Motor neuron (in vitro differentiated cells): Measurements from ENCODE around the gene PPFIA4. TPM values are rescaled to one million over a fixed set of nuclear protein-coding genes. Genes with fewer than 3 reads are reported as not detected.

Experiments
- ATAC-seq, 8 experiments: fragments of 200-7000 bp; cut with Tn5 transposase; replicated peaks in 6 of 8; 2 replicates each; pipeline ENCODE4 v1.8.0; 2021; ENCODE audit warnings: mild to moderate bottlenecking in 8 of 8, moderate library complexity in 8 of 8
- H3K27ac ChIP-seq, 2 donors: fragments of 250-450 bp; sonication (Bioruptor Pico); 2 replicates each; pipeline ENCODE4 v1.9.0; 2021; ENCODE audit warnings: antibody characterized with exemption in 2 of 2, mild to moderate bottlenecking in 2 of 2, moderate library complexity in 1 of 2
- H3K4me1 ChIP-seq, 2 donors: fragments of 250-450 bp; sonication (Bioruptor Pico); replicated peaks in 1 of 2; 2 replicates each; pipeline ENCODE4 v1.6.1; 2021; ENCODE audit warnings: antibody characterized with exemption in 2 of 2, mild to moderate bottlenecking in 2 of 2, moderate library complexity in 1 of 2
- H3K4me3 ChIP-seq, 5 donors: fragments of 250-450 bp; sonication (Bioruptor Pico); 2 replicates each; pipeline ENCODE4 v1.9.0; 2021; ENCODE audit warnings: antibody characterized with exemption in 5 of 5, mild to moderate bottlenecking in 5 of 5, moderate library complexity in 4 of 5
- WGBS, 10 experiments: fragments of 450-650 bp; shearing (Covaris generic); methylation state at CpG; one replicate each; pipeline ENCODE4 v1.0.0; 2022; 5-methylcytosine and 5-hydroxymethylcytosine counted together
- in situ Hi-C, 9 experiments: fragments of 400-800 bp; cut with MboI; loops; one replicate each; pipeline ENCODE4 v1.15.0; 2021; ENCODE audit warnings: low sequenced_read_pairs in 9 of 9, low pct_unique_long_range_greater_than_20kb in 2 of 9; ENCODE audit not compliant: unreplicated experiment in 9 of 9
- total RNA-seq, 8 experiments: library from RNA; unstranded; fragments of 300-600 nt; gene quantifications; 2 replicates each; pipeline versions ENCODE4 v1.2.3 to v1.2.4, GENCODE V29; 2022

PPFIA4 gene
- total RNA-seq, 8 experiments from 2014 or later, result 1.5 to 34.3 (median 10.7) TPM

DNA sequence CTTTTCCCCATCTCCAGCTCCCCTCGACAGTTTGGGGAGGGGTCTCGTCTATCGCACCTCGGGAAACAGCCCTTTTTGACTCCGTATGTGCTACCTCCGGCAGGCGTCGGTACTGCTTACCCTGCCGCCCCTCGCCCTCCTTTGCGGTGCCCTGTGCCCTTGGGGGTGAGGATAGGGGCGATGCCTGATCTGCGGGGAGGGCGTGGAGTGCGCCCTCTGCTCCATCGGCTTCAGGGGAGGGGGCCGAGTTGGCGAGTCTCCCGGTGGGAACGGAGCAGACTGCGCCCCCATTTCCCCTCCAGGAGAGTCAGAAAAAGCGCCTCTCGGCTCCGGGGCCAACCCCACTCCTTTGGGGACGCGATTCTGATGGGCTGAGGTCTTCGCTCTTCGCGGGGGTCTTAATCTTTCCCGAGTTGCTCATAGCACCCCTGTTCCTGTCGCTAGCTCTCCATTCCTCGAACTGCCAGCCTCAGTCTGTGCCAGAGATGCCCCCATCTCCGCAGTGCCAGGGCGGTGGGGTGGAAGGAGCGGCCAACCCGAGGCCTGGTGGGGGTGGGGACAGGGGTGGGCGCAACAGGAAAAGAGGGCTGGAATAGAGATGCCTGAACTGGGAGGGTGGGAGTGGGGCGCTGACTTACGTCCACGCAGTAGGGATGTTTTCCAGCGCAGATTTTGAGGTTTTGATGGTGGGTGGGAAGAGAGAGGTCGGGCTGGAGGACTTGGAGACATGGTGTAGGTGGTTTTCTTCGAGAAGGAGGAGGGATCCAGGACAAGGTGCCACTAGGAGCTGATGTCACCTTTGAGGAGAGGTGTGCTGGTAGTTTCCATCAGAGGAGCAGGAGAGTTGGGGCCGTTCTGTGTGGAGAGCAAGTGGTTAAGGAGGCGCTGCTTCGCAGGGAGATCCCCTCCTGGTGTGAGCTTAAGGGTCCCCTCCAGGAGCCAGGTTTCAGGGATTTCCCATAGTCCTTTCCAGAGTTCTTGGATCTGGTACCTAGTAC, 674 bp downstream of the PPFIA4 start:
- Histone ChIP-seq H3K27ac (peak overlapping the region in 1 of 2 donors; percentile 21), H3K4me3 (peak overlapping the region; percentile 49 to 68 (median 56)), H3K4me1 (peaks cover 25 to 27% of the 10 kb centered on the region in 2 donors)
- peak; percentile 14 to 56 (median 44) for ATAC-seq
- in situ Hi-C loops, result loop anchor here in 4 of 9 experiments (25.0 kb wide), 1 partner anchor 185 kb away; no protein-coding TSS in a partner anchor
- WGBS, 10 experiments, result 8 to 60% (median 21%) methylated on average over 1 to 27 of the region's 46 CpGs; no CpG with 5 or more reads in 4 of the 10 experiments

DNA sequence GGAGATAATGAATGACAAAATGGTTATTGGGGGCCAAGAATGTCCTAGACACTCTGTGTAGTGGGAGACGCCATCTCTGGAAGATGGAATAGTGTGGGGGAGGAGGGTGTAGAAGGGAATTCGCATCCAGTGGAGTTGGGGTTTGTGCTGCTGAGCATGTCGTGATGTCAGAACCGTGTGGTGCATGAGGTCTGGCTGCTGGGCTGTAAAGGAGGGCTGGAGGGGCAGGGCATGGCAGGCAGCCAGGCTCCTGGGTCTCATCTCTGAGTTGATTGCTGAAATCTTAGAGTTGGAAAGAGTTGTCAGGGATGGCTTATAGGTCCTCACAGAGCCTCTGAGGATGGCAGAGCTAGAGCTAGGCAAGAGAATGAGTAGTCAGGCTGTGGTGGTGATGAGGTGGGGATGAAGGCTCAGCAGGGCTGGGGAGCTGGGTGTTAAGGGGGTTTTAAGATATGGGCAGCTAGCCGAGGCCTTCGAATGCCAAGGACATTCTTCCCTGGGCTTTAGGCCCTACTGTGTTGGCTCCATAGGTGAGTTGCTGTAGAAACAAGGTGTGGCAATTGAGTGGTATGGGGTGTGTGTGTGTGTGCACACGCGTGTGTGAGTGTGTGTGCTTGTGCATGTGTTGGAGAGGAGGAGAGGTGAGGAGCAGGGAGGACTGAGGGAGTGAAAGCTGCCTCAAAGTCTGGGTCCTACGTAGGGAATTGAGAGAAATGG, 1.9 kb downstream of the PPFIA4 start:
- Histone ChIP-seq H3K4me1 (peaks cover 25 to 27% of the 10 kb centered on the region in 2 donors), H3K27ac (peak overlapping the region in 1 of 2 donors; percentile 25), H3K4me3 (peak overlapping the region in 3 of 5 donors; percentile 53 to 63 (median 56))
- in situ Hi-C loops, result loop anchor here in 4 of 9 experiments (25.0 kb wide), 1 partner anchor 184 kb away; no protein-coding TSS in a partner anchor
- 56 to 100% (median 80%) methylated on average over 1 to 6 of the region's 9 CpGs; no CpG with 5 or more reads in 3 of the 10 experiments for WGBS, 10 experiments
- peak in 5 of 8 experiments; percentile 1 to 3 (median 2) for ATAC-seq

DNA sequence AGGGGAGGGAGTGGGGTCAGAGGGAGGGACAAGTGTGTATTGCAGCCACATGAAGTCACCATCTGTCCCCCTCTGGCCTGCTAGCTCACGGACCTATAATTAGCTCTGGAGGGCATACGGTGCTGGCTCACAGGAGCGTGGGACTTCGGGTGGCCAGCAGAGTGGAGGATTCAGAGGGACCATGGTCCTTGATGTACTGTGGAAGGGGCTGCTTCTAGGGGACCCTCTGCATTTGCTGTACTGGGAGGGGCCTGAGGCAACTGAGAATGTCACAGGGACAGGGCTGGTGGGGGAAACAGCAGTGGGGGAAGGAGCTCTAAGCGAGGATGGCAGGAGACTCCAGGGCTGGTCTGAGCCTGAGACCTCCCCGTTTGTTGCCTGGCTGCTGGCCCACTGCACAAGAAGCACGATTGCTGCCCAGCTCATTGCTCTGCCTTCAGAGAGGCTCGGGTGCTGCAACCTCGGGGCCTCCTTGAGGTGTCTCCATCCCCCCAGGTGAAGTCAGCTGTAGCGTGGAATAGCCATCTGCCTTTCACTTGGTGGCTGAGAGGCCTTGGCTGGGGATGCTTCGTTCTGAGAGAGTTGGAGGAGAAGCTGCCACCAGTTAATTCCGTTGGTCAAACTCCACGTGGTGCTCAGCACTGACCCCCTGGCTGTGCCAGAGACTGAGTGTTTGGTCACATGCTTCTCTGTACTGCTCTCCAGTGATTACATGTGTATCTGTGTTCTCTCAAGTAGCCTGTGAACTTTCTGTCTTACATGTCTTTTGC, 2.7 kb downstream of the PPFIA4 start:
- H3K4me3 ChIP-seq, result peak overlapping the region in 2 of 5 donors; percentile 3 to 56
- H3K27ac ChIP-seq, result peak overlapping the region; percentile 65 to 75
- H3K4me1 ChIP-seq, result peaks cover 25 to 27% of the 10 kb centered on the region in 2 donors
- peak in 5 of 8 experiments; percentile 70 to 78 (median 73) for ATAC-seq
- 38 to 70% (median 59%) methylated on average over 1 to 9 of the region's 13 CpGs; no CpG with 5 or more reads in 5 of the 10 experiments for WGBS, 10 experiments
- in situ Hi-C loops, result loop anchor here in 4 of 9 experiments (25.0 kb wide), 1 partner anchor 183 kb away; no protein-coding TSS in a partner anchor

DNA sequence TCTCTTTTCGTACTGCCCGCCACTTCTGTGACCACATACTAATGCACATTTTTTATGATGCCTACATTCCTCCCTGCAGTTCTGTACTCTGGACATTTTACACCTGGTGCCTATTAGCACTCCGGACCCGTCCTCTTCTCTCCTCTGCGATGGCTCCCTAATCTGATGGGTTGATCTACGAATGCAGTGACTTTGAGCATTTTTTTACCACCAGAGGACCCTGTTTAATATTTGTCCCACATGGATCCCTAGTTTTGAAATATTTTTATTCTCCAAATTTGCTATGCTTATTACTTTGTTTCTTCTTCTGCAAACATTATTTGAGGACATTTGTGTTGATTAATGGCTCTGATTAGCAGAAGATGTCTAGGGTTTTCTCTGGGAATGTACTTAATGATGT, 5.2 kb downstream of the PPFIA4 start:
- ATAC-seq, result no peak
- WGBS, 10 experiments, result 31 to 100% (median 81%) methylated on average over 2 to 6 of the region's 6 CpGs
- Histone ChIP-seq H3K4me3 (no peak overlapping the region), H3K27ac (no peak overlapping the region), H3K4me1 (peaks cover 32% of the 10 kb centered on the region in 2 donors)
- in situ Hi-C loops, result loop anchor here in 8 of 9 experiments (10.0 to 25.0 kb wide), 2 partner anchors 181 to 183 kb away; no protein-coding TSS in a partner anchor

DNA sequence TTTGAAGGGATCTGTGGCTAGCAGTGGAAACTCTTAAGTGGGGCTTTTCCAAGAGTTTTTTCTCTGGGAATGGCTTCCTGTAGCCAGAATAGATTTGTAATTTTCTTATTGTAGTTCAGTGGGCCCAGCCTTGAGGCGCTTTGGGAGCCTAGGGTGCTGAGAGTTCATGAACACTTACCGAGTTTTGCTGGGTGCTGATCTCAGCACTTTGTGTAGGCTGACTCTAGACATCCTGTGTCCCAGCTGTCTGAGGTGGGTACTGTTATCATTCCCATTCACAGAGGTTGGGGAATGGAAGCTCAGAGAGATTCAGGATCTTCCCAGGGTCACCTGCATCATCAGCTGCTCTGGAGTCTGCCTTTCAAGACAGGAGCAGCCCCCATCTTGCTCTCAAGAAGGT, 7.0 kb downstream of the PPFIA4 start:
- in situ Hi-C loops, result loop anchor here in 8 of 9 experiments (10.0 to 25.0 kb wide), 2 partner anchors 179 to 182 kb away; no protein-coding TSS in a partner anchor
- peaks cover 19 to 22% of the 10 kb centered on the region in 2 donors for H3K4me1 ChIP-seq
- H3K4me3 ChIP-seq, result no peak overlapping the region
- no peak for ATAC-seq
- no peak overlapping the region for H3K27ac ChIP-seq
- WGBS, 10 experiments, result 73 to 100% (median 85%) methylated on average over 1 to 2 of the region's 2 CpGs; no CpG with 5 or more reads in 5 of the 10 experiments

DNA sequence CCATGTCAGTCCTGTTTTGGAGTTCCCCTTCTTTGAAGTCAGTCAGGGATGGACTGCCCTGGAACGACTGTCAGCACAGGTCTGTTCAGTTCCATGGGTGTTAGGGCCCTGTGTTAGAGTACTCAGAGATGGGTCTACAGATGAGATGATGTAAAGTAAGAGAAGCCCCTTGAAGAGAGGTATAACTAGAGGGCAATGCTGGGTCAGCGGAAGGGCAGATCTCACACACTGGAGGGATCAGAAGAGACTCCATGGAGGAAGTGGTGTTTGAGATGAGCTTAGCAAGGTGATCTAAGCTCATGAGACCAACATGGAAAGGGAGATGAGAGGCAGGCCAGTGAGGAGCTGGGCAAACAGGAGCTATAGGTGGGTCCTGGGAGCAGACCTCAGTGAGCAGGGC, 7.6 kb downstream of the PPFIA4 start:
- in situ Hi-C loops, result loop anchor here in 8 of 9 experiments (10.0 to 25.0 kb wide), 2 partner anchors 178 to 181 kb away; no protein-coding TSS in a partner anchor
- no peak overlapping the region for H3K4me3 ChIP-seq
- no peak for ATAC-seq
- peaks cover 13 to 16% of the 10 kb centered on the region in 2 donors for H3K4me1 ChIP-seq
- 20 to 100% (median 83%) methylated on average over 1 to 2 of the region's 2 CpGs; no CpG with 5 or more reads in 5 of the 10 experiments for WGBS, 10 experiments
- H3K27ac ChIP-seq, result no peak overlapping the region

DNA sequence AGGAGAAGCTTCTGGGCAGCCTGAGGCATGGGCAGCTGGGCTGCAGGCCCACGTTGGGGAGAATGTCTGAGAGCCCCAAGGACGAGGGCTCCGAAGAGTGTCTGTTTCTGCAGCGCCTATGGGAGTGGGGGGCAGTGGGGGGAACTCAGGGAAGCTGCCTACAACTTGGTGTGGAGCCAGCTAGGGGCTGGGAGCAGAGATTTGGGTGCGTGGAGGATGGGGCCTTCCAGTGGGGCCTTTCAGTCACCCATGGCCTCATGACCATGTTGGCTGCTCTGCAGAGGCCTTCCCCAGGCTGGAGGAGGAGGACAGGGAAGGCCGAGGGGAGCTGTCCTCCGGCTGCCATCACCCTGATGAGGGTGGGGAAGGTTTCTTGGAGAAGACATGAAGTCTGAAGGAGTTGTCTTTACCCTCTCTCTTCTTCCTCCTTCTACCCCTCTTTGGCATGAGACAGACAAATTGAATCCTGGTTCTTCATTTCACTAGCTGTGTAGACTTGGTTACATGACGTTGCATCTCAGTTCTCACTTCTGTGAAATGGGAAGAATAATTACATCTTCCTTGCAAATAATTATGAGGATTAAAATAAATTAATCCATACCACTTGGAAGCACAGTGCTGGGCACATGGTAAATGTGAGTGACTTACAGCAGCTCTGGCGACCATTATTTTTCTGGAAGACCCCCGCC, 8.3 kb downstream of the PPFIA4 start:
- in situ Hi-C loops, result loop anchor here in 8 of 9 experiments (10.0 to 25.0 kb wide), 2 partner anchors 178 to 180 kb away; no protein-coding TSS in a partner anchor
- 20 to 100% (median 73%) methylated on average over 1 to 9 of the region's 10 CpGs; no CpG with 5 or more reads in 2 of the 10 experiments for WGBS, 10 experiments
- Histone ChIP-seq H3K4me1 (peaks cover 7 to 9% of the 10 kb centered on the region in 2 donors), H3K27ac (no peak overlapping the region), H3K4me3 (no peak overlapping the region)
- no peak for ATAC-seq

DNA sequence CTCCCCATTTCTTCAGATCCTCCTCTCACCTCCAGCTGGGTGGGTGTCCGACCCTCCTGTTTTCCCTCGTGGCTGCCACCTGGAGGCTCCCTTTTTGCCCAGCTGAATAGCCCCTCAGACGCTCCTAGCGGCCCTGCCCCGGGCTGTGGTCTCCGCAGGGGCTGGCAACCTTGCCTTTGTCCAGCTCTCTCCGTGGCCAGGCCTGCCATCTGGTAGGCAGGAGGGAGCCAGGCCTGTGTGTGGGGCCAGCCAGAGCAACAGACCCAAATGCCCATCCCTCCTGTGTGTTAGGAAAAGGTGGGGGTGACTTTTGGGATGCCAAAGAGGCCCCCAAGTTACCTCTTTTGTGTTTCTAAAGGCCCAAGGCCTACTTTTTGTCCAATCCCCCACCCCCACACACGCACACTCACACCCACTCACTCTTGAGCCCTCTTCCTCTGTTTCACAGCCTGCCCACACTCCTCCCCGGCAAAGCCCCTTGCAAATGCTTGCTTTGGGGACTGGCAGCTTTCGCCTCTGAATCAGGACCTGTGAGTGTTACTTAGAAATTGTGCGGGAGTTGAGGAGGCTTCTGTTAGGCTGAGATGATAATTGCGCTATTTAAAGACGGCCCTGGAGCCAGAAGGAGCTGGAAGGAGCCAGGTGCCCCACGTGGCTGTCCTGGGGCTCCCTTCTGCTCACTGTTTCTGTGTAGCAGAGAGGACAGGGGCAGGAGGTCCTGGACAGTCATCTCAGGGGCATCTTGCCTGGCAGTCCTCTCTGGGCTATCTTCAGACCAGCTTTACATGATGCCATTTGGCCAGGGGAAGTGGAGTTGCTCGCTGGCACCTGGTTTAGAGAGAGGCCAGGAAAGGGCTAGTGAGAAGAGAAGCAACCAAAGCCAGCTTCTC, 9.1 kb downstream of the PPFIA4 start:
- no peak overlapping the region for H3K4me3 ChIP-seq
- H3K27ac ChIP-seq, result no peak overlapping the region
- peaks cover 7% of the 10 kb centered on the region in 2 donors for H3K4me1 ChIP-seq
- WGBS, 10 experiments, result 57 to 94% (median 77%) methylated on average over 1 to 12 of the region's 15 CpGs; no CpG with 5 or more reads in 3 of the 10 experiments
- ATAC-seq, result peak in 2 of 8 experiments; percentile 32
- in situ Hi-C loops, result loop anchor here in 8 of 9 experiments (10.0 to 25.0 kb wide), 2 partner anchors 177 to 179 kb away; no protein-coding TSS in a partner anchor

DNA sequence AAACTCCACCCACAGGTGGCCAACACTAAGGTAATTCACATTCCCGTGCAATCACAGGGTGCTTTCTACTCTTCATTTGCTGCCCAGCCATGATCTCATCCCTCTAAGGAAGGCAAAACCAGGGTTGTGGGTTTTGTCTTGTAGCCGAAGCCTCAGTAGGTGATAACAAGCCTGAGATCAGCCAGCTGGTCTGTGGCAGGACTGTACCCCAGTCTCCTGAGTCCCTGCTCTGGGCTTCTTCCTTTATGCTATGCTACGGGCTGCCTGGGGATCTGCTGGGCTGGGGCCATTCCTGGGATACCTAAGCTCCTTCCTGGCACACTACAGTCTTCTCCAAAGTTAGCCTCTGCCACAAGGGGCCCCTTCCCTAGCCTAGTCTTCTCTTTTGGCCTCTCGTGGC, 9.8 kb downstream of the PPFIA4 start:
- WGBS, 10 experiments, result 40 to 100% (median 70%) methylated on average over 1 to 4 of the region's 4 CpGs; no CpG with 5 or more reads in 5 of the 10 experiments
- no peak overlapping the region for H3K4me3 ChIP-seq
- in situ Hi-C loops, result loop anchor here in 8 of 9 experiments (10.0 to 25.0 kb wide), 2 partner anchors 176 to 179 kb away; no protein-coding TSS in a partner anchor

DNA sequence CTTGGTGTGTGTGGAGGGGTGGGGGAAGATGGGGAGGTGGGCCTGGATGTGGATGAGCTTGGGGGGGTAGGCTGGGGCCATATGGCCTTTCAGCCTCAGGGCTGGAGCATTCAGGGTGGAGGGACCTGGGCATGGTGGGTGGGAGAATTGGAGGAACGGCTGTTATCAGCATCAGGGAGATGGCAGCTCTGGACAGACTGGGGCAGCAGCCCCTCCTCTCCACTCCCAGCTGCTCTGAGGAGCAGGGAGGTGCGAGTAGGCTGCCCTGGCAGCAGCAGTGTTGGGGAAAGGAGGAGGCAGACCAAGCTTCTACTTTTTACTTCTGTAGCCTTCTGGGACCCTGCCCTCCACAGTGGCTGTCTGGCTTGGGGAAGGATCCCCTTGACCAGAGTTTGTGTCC, 10.2 kb downstream of the PPFIA4 start:
- Histone ChIP-seq H3K27ac (no peak overlapping the region), H3K4me1 (peaks cover 7% of the 10 kb centered on the region in 2 donors), H3K4me3 (no peak overlapping the region)
- ATAC-seq, result no peak
- in situ Hi-C loops, result loop anchor here in 8 of 9 experiments (10.0 to 25.0 kb wide), 2 partner anchors 176 to 178 kb away; no protein-coding TSS in a partner anchor
- WGBS, 10 experiments, result 40 to 80% methylated on average over 1 of the region's 2 CpGs; no CpG with 5 or more reads in 8 of the 10 experiments

More for the DNA sequence above, 9.8 kb downstream of the PPFIA4 start:
- Histone ChIP-seq H3K27ac (no peak overlapping the region), H3K4me1 (peaks cover 7% of the 10 kb centered on the region in 2 donors)
- no peak for ATAC-seq
